C4-2B (cell line): ENCODE measurements around the gene LGALS7B.

Experiments used
- ZFX ChIP-seq: fragments of 450-650 bp; IDR thresholded peaks from 2 replicates; pipeline ENCODE4 v1.6.1; 2017
- TF ChIP-seq, protein P1 (sequence below): fragments of 450-650 bp; conservative IDR thresholded peaks from 2 replicates; pipeline ENCODE4 v1.5.1; 2017; ENCODE audit warnings: mild to moderate bottlenecking

- TF ChIP-seq, protein P1, sequence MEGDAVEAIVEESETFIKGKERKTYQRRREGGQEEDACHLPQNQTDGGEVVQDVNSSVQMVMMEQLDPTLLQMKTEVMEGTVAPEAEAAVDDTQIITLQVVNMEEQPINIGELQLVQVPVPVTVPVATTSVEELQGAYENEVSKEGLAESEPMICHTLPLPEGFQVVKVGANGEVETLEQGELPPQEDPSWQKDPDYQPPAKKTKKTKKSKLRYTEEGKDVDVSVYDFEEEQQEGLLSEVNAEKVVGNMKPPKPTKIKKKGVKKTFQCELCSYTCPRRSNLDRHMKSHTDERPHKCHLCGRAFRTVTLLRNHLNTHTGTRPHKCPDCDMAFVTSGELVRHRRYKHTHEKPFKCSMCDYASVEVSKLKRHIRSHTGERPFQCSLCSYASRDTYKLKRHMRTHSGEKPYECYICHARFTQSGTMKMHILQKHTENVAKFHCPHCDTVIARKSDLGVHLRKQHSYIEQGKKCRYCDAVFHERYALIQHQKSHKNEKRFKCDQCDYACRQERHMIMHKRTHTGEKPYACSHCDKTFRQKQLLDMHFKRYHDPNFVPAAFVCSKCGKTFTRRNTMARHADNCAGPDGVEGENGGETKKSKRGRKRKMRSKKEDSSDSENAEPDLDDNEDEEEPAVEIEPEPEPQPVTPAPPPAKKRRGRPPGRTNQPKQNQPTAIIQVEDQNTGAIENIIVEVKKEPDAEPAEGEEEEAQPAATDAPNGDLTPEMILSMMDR: no peak
- TF ChIP-seq ZFX: no peak
Observed at GRCh38 chr19:38759590-38760003, 29.4 kb upstream of the LGALS7B start.
